Cerebellar cortex (tissue), 1 donor: ENCODE results near the gene FKBP8.
A peak's percentile ranks its signal among the peaks of the same experiment; 100 is the strongest.

Experiments used
- DNase-seq: peaks from one replicate; pipeline ENCODE4 v3.0.0-alpha.2; 2015; ENCODE audit warnings: low spot score

Gene FKBP8

DNA sequence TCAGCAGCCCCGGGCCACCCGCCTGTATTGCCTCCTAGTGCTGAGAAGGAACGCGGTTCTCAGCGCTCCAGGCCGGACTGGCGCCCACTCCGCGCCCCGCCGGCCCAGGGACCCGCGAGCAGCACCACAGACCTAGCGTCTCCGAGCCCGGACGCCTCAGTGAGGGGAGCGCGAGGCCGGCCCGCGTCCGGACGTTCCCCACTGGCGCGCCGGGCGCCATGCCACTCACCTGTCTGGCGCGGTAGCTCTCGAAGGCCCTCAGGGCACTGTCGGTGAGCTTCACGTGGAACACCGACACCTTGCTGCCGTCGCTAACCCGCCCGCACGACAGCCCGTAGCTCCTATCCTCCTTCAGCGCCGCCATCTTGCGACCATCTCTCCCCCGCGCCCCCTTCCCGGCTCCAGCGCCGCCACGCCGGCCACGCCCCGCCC, 21.7 kb downstream of the FKBP8 start, which contains the start of gene ELL:
TSS of gene ELL (minus strand) at position 379 of the 432 bp plus-strand sequence. CDS start at position 364, 15 bp downstream.
- no peak for DNase-seq

DNA sequence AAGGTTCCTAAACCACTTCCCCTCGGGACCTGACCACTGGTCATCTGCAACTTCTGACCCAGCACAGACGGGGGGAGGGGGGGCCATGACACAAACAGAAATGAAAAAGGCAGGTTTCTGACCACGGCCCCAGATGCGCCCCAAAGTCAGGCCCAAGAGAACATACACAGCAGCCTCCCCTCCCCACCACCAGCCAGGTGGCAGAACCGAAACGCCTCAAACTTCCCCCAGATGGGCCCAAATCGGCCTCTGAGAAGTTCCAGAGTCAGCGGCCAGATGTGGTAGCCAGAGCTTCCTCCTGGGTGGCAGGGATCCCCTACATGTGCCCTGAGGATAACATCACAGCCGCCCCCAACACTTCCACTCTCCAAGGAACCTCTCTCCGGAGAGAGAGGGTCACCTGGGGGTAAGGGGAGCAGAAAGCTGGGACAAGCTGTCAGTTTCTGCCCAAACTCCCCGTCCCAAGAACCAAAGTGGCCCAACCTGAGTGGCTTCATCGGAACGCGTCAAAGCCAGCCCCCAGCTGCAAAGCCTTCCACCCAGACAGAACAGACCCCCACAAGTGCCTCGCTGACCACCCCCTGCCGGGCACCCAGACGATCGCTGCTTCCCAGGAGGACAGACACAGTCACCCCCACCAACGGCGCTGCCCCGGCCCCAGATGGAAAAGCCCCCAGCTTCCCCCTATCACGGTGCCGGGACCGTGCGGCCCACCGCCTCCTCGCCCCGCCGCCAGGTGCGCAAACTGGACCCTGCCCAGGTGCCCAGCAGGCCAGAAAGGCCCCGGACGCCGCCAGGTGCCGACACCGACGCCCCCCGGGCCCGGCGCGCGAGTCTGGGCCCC, 22.3 kb downstream of the FKBP8 start:
- DNase-seq, result no peak

DNA sequence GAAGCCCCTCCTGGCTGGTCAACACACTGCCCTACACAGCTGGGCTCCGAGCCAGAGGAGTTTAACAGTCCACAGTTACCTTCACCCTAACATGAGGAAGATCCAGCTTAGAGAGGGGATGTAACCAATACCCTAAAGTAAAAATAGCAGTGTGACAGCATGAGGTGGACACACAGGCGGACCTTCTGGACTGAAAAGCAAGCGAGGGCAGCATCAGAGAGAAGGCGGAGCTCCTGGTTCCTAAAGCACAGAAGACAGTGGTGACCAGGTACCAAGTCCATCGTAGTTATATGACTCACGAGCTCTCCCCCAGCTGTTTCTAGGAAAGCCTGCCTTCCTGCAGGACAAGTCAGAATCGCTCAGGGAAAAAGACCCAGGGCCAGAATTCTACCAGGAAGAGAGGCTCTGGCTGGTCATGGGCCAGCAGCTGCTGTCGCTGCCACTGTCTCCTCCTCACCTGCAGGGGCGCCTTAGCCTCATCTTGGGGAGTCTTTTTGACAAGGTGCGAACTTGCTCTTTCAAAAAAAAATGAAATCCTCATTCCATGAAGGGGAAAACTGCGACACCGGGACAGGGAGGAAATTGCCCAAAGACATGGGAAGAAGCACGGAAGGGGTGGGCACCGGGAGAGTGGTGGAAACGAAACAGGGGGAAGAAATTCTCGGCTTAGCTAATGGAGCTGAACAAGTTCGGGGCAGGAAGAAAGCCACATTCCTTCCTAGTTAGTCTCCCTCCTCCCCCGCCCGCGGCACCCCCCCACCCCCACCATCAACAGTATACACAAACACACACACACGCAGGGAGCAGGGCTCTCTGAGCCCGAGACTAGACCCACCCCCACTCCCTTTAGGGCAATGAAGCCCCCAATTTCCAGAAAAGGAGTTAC, 23.2 kb downstream of the FKBP8 start:
- DNase-seq, result peak; percentile 80

DNA sequence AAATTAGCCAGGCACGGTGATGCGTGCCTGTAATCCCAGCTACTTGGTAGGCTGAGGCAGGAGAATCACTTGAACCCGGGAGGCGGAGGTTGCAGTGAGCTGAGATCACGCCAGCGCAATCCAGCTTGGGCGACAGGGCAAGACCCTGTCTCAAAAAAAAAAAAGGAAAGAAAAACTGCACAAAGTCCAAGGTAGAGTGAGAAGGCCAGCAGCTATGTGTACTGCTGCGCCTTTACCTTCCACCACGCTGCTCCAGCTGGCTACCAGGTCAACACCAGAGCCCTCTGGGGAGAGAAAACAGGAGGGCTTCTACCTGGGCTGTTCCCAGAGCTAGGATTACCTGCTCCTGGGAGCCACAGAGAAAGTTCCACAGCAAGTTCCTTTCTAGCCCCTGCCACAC, 24.7 kb downstream of the FKBP8 start:
- DNase-seq, result no peak

DNA sequence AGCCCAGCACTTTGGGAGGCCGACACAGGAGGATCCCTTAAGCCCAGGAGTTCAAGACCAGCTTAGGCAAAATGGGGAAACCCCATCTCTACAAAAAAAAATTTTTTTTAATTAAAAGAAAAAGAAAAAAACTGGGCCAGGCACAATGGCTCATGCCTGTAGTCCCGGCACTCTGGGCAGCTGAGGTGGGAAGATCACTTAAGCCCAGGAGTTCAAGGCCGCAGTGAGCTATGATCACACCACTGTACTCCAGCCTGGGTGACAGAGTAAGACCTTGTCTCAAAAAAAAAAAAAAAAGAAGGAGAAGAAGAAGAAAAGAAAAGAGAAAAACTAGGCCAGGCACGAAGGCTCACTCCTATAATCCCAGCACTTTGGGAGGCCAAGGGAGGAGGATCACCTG, 25.8 kb downstream of the FKBP8 start:
- no peak for DNase-seq

DNA sequence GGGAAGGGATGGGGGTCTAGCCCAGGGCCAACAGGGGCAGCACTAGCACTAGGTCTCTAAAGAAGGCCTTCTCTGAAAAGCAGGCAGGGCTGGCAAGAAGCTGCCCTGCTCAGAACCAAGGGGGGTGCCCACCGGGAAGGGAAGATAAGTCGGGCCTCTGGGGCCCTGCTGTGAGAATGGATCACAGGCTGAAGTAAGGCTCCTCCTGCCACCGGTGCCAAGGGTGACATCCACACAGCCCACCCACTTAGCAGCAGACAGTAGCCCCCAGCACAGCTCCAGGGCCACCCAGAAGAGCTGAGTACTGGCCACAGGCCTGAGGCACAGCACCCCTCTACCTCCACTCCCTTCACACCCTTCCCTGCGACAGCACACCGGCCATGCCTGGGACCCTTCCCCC, 27.4 kb downstream of the FKBP8 start:
- DNase-seq, result no peak

DNA sequence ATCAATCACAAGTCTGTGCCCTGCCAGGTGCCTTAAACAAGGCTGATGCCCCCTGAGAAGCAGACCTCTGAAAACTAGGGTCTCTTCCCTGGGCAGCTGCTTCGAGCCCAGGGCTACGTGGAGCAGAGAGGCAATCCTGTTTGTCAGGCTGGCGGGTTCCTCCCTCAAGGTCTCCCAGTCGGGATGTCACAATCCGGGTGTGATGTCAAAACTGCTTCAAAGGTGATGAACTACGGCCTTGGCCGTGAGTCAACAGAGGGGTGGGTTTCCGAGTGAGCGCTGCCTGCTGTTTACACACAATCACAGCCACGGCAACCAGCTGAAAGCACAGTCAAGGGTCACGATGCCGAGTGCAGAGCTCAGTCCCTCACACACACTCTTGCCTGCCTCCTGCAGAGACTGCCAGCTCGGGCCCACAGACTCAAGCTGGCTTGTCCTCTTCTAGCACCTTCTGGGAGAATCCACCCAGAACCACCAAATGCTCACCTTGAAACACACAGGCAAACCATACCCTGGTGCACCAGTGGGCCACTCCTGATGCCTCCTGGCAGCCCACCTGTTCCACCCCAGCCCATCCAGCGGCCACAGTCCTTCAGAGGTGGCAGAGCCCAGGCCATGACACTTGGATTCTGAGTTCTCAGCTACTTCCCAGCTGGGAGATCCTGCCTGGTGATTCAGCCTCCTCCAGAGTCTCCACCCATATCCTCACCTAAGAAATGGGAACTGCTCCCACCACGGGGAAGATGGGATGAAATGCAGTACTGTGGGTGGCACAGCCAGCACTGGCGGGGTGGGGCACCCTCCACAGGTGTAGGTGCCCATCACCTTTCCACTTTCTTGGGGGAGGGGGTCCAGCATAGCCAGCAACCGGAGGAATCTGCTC, 28.3 kb downstream of the FKBP8 start:
- DNase-seq, result no peak

DNA sequence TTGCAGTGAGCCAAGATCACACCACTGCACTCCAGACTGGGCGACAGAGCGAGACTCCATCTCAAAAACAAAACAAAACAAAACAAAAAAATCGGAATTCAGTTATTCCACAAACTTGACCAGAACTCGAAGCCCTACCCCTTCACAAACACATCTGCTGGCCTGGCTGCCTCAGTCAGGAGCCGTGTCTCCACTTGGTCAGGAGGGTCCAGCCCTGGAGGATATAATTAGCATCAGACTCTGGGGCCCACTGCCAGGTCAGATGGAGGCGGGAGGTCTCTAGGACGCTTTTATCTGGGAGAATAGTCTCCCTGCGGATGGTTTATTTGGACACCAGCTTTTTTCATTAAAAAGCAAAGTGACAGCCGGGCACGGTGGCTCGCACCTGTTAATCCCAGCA, 29.5 kb downstream of the FKBP8 start:
- peak; percentile 66 for DNase-seq

DNA sequence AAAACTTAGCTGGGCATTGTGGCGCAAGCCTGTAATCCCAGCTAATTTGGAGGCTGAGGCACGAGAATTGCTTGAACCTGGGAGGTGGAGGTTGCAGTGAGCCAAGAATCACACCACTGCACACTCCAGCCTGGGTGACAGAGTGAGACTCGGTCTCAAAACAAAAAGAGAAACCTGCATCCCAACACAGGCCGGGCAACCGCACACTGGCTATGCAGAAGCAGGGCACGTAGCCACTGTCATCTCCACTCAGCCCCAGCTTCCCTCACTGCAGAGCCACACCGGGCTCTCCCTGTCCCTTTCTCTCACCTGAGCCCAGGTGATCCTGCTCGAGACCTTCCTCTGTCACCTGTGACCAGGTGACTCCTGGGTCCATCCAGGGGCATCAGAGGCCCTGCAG, 33.2 kb downstream of the FKBP8 start:
- no peak for DNase-seq

DNA sequence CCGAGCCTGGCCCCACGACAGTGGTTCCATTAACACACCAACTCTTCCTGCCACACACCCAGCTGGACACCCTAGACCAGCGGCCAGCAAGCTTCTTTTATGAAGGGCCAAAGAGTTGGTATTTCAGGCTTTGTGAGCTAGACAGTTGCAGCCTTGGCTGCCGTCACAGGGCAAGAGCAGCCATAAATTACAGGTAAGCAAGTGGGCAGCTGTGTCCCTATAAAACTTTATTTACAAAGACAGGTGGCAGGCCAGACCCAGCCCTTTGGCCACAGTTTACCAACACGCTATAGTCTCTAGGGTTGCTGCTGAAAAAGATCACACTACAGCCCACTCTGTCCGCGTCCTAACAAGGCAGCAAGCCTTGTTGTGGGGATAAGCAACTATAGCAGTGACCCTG, 34.8 kb downstream of the FKBP8 start:
- DNase-seq, result no peak

DNA sequence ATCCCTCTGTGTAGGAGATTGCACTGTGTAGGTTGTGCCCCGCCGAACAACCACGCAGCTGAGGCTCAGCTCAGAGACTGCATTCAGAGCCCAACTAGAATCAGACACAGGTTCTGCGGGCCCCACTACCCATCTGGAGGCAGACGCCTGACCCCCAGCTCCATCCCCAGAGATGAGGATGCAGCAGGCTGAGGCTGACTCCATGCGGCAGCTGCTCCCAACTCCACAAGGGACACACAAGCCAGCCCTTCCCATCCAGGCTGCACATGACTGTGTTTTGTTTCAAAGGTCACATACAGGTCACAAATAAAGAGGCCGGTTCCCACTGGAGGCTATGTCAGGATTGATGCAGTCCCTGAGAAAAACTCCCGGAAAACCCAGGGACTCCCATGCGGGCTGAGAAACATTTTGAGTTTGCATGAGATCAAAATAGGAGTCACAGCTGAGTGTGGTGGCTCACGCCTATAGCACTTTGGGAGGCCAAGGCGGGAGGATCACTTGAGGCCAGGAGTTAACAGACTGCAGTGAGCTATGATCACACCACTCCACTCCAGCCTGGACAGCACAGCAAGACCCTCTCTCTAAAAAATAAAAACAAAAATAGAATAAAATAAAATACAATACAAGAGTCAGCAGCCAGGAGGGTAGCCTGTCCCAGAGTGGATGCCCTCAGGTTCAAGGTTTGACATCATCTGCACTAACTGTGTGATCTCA, 35.5 kb downstream of the FKBP8 start:
- DNase-seq, result no peak

DNA sequence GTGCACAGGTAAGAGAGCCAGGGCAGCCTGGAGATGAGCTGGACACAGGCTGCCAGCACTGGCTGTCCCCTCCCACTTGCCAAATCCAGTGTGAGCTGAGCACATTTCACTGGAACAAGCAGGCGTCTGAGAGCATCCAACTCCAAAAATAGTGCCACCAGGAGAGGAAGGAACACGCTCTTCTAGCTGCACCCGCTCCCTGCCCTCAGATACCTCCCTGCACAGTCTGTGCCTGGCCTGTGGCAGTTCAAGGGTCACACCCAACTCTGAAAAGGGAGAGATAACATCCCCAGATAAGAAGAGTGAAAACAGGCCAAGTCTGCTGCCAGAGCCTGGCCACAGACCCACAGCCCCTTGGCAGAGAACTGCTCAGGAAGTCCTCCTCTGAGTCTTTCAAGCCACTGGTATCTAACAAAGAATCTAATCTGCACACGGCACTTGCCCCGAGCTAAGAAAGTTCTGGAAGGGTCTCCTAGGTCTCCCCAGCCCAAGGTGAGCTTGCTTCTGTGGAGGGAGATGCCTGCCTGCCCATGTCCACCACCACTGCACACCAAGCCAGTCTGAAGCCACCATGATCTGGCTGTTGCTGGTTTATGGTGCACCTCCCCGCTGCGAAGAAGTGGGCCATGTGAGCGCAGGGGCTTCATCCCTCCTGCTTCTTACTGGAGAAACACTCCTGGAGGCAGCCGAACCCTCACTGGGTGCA, 36.2 kb downstream of the FKBP8 start:
- peak; percentile 98 for DNase-seq

DNA sequence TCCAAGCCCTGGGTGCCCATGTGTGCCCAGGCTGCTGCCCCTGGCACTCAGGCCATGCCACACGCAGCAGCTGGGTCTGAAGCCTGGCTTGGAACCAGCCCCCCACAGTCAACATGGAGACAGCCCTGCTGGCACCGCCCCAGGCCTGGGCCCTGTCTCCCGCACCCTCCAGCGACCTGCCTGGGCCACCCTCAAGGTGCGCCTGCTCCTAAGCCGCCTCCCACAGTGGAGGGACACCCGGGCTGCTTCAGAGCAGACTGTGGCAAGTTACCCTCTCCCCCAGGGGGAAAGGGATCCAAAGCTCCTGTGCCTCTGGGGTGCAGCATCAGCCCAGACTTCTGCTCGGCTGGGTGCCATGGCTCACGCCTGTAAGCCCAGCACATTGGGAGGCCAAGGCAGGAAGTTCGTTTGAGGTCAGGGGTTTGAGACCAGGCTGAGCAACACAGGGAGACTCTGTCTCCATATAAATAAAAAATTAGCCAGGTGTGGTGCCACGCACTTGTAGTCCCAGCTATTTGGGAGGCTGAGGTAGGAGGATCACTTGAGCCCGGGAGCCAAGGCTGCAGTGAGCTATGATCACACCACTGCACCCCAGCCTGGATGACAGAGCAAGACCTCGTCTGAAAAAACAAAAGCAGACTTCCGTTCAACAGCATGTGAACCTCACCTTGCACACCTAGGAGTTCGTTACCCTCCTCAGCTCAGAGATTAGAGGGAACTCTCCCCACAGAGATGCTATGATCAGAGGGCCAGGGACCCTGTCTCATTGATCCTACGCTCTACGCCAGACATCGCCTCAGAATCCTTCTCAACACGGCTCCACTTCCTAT, 37.1 kb downstream of the FKBP8 start:
- DNase-seq, result no peak

DNA sequence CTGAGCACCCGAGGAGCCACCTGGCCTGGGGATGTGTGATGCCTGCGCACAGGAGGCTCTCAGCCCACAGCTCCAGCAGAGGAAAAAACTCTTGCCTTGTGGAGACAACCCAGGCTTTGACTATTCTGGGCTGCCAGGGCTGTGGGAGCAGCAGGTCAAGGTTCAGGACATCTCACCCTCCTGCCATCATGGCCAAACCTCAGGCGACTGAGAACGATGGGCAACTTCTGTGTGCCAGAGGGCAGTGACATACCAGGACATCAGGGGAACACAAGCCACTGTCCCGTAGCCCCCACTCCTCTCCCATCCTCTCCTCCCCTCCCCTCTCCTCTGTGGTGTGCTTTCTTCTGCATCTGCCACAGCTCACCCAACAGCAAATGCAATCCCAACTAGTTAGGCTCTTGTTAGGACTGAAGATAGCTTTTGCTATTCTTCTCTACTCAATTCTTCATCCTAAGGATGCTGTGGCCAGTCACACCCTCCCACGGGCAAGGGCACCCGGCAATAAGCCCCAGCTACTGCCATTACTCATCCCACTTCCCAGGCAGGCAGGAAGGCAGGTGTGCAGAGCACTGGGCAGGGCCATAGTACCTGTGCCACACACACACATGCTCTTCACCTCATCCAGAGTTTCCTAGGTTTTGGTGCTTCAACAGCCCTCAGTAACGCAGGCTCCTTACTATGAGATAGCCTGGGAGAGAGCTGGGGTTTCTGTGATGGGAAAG, 38.3 kb downstream of the FKBP8 start:
- DNase-seq, result no peak

DNA sequence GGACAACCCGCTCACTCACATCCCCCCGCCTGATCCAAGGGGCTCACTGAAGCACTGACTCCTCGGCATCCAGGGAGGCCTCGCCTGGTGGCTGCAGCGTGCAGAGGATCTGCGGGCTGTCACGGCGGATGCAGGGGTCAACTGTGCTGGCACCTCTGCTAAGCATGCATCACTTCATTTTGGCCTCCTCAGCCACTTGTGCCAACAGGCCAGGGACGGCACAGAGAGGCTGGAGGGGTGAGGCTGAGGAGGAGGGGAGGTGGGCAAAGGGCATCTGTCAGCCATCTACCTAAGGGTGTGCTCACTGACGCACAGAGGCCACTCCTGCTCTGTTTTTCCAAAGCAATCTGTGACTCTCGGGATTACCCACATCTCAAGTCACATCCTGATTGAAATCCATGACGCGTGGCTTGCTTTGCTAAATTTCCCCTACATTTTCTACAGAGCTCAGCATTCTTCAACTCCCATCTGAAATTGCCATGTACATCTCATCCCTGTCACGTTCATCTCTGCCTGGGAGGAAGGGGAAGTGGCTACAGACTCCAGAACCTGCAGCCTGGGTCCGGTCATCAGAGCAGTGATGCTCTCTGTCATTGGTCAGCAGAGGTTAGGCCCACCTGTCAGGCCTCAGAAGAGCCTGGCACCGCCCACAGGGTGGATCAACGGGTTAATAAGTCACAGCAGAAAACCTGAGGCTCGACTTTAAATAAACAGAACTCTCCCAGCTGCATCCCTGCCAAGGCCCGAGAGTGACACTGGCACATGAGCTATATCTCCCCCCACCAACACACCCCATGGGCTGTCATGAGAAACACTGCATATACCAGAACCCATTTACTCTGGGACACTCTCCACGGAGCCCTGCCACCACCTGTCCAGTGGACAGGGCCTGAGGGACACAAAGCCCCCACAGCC, 39.1 kb downstream of the FKBP8 start:
- peak; percentile 66 for DNase-seq

DNA sequence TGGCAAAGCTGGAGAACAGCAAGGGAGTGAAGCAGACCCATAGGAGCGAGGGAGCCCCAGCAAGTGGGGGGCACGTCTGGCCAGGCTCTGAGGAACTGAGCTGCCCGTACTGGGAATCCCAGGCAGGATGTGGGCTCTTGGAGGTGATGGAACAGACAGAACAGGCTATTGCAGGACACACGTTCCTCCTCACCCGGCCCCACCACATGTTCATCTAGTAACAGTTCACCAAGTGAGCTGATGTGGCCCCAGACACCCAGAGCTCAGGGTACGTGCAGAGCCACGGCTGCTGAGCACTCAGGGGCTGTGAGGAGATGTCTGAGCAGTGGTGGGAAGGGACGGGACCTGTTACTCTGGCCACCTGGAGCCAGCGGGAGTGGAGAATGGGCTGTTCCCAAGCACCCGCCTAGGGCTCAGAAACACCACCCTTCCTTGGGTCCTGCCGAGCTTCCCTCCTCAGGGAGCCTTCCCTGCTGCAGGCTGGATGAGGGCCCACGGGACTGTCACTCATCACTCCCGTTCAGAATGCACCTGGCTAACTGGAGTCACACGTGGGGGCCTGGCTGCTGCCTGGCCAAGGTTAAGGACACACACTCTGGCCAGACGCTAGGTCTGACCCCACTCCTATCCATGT, 39.9 kb downstream of the FKBP8 start:
- DNase-seq, result no peak

DNA sequence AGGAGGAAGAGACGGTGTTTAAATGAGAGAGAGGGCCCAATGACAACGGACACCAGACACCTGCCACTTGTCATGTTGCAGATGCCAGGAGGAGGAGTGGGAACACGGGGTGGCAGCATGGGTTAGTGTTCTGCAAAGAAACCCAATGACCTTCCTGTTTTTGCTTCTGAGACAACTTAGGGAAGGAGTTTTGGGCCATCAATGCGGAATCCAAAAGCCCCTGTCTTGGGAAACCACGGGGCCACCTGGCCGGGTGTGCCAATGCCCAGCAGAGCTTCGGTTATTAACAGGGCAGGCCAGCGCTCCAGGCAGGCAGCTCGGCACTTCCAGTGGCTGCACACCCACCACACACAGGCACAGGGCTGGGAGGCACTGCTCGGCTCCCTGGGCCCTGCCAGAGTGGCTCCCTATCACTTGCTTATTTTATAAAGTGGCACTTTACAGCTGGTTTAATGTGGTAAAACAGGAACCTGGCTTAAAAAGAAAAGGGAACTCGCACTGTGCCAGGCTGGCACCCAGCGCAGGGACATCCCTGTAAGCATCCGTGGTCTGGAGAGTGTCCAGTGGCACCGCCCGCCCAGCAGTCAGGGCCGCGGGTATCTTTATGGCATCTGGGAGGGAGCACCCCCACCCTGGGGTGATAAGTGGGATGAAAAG, 40.6 kb downstream of the FKBP8 start:
- peak; percentile 48 for DNase-seq
